Hematopoietic multipotent progenitor cell treated with erythropoietin and hydrocortisone succinate and interleukin-3 and kit ligand, for 17 days (in vitro differentiated cells): Measurements from ENCODE around the gene MVK.

ENCODE experiments used
- DNase-seq: peaks from one replicate; pipeline ENCODE4 v3.0.0-alpha.2; 2015; ENCODE audit warnings: low spot score

MVK gene

GRCh38 chr12:109608793-109609192, 35.2 kb downstream of the MVK start:
- no peak for DNase-seq

DNA sequence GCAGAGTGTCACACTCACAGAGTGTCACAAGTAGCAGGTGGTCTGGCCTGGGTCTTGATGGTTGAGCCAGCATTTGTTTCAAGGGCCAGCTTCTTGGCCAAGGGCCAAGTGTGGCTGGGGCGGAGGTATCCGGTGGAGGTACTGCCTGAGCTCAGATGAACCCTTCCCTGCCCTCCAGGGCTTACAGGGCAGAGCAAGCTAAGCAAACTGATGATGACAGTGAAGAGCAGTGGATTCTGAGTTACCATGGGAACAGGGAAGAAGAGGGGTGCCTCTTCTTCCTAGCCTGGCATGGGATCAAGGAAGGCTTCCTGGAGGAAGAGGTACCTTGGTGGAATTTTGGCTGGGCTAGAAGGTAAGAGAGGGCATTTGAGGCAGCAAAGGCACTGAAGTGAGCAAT, 35.7 kb downstream of the MVK start:
- no peak for DNase-seq

DNA sequence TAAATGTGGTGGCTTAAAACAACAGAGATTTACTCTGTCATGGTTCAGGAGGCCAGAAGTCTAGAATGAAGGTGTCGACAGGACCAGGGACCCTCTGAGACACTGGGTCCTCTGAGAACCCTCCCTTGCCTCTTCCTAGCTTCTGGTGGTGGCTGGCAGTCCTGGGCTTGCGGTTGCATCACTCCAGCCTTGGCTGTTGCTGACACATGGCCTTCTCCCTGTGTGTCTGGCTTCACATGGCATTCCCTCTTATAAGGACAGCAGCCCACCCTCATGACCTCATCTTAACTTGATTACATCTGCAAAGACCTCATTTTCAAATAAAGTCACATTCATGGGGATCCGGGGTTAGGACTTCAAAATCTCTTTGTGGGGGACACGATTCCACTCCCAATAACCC, 36.9 kb downstream of the MVK start:
- no peak for DNase-seq

DNA sequence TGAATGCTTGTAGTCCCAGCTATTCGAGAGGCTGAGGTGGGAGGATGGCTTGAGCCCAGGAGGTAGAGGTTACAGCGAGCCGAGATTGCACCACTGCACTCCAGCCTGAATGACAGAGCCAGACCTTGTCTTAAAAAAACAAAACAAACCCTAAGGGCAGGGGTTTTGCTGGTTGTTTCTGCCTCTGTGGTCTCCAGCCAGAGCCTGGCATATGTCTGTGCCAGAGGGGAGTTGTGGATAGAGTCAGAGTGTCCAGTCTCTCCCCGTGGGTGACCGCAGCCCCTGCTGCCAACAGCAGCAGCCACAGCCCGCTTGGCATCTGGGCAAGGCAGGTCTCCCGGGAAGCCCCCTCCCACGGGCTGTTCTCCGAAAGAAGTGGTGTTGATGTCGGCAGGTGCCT, 37.6 kb downstream of the MVK start:
- DNase-seq = no peak

GRCh38 chr12:109612003-109612402, 38.4 kb downstream of the MVK start:
- no peak for DNase-seq

GRCh38 chr12:109612975-109613502, 39.4 kb downstream of the MVK start:
- no peak for DNase-seq

- no peak for DNase-seq
These were observed 40.3 kb downstream of the MVK start for GRCh38 chr12:109613649-109614455.

DNA sequence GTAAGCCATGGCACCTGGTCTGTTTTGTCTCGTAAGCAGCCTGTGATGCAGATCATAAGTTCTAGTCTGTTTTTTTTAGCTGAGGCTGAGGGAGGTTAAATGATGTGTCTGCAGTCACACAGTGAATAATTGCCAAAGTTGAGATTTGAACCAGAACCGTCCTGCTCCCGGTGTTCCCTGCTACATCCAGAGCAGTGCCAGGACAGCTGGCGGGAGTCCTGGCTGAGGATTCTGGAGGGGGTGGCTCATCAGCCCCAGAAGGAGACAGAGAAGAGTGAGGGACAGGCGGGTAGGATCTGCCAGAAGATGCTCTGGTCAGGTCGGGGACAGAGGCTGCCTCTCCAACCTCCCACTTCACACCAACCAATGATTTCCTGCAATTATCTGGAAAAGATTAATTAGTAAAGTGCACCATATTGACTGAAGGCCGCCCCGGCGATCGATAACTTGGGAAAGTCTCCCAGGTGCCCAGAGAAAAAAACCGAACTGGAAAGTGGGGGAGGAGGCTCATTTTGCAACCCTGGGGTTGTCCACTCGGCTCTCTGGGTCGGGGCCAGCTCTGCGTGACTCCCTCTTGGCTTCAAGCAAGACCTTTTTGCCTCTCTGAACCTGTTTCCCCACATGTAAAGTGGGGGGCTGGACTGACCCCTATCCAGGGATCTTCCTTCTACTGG, 42.1 kb downstream of the MVK start:
- DNase-seq = no peak

GRCh38 chr12:109617491-109617890, 43.9 kb downstream of the MVK start:
- DNase-seq = no peak

DNA sequence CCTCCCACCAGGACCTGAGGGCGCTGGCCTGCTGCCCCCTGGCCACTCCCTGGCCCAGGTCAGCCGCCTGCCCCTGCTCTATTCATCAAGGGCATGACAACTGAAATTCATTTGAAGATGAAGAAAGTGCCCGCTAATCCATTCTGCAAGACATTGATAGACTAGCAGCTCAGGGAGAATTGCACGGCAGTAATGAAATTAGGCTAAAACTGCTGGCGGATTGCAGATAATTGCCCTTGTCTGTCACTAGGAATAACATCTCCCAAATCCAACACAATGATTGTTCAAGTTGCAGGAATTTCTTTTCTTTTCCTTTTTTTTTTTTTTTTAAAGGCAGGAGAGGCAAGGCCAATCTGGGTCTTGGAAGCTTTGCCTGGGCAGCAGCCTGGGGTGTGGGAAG, 44.5 kb downstream of the MVK start:
- no peak for DNase-seq

DNA sequence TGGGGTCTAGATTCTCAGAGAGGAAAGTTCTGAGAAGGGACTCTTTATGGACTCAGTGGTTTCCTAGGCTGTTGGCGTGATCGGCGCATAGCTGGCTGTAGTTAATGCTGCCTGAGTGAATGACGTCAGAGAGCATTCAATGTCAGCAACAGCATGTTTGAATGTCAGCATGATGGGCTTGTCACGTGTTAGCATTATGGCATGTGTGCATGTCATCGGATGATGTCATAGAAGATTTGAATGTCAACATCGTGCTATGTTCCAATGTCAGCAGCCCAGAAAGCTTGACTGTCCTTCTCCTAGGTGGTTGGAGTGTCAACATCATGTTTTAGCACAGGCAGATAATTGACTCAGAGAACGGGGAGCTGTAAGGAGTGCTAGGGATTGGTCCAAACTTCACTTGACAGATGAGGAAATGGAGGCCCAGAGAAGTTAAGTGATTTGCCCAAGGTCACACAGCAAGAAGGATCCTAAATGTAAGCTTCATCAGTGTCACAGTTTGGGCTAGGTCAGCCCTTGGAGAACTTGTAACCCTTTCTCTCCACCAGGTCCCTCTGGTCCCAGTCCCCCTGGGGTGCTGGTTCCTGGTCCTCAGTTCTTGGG, 45.5 kb downstream of the MVK start:
- DNase-seq = no peak

GRCh38 chr12:109621211-109621694, 47.7 kb downstream of the MVK start:
- no peak for DNase-seq

- no peak for DNase-seq
These were observed 48.3 kb downstream of the MVK start for GRCh38 chr12:109621901-109622364.

GRCh38 chr12:109624467-109624866, 50.9 kb downstream of the MVK start:
- no peak for DNase-seq

DNA sequence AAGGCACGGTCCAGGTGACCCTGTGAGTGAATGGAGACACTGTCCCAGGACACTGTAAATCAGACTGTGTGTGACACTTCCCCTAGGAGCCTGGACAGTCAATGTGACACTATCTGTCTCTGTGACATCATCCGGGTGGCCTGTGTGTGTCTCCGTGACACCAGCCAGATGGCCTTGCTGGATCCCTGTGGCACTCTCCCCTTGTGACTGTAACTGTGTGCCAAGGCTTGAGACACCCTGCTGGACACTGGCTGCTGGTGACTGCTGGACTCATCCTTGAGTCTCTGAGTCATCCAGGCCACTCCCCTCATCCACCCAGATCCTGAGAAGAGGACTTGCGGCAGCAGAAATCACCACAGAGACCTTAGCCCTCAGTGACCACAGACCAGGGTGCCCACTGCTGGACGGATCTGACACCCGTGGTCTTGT, 51.6 kb downstream of the MVK start:
- no peak for DNase-seq

DNA sequence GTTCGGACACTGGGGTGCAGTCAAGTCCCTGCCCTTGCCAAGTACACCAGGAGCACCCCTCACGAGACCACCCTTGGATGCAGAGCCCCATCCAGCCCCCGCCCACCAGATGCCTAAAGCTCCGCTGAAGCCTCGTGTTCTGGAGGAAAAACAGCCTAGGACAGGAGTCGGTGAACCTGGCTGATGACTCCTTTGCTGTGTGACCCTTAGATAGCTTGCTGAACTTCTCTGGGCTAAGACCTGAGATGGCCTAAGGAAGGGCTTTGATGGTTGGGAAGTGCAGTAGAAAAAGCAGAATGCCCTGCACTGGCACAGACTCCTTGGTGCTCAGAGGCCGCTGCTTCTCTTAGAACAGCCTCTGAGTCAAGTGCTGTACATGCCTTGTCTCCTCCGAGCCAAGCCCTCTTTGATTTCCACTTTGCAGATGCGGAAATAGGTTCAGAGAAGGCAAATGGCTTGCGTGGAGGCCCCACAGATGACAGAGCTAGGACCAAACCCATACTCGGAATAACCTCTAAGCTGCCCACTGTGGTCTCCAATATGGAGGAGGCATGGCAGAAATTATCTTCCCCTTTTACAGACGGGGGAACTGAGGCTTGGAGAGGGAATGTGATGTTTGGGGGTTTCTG, 52.3 kb downstream of the MVK start:
- no peak for DNase-seq

DNA sequence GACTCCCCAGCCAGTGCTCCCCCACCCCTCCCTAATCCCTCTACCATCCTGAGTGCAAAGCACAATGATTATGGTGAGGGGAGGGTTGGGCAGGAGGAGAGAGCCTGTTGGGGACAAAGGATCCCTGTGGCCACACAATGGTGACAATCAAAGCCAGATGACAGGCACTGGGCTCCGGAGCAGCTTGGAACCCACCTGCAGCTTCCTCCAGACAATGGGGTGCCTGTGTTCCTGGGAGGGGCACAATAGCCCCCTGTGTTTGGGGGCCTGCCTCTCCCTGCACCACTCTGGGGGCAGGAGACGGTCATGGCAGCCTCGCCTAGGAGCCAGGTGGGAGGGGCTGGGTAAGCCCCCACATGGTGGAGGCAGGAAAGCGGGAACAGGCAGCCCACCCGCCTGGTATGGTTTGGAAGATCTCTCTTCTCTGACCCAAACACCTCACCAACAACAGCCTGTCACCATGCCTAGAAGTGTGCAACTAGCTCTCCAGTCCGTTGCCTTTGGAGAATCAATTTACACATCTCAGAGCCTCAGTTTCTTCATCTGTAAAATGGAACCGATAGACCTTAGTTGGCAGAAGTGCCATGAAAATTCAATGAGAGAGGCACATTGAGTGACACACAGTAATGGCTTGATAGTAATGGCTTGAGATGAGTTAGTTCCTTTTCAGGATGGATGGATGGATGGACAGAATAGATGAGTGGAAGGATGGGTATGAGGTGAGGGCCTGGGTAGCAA, 53.0 kb downstream of the MVK start:
- DNase-seq = no peak

DNA sequence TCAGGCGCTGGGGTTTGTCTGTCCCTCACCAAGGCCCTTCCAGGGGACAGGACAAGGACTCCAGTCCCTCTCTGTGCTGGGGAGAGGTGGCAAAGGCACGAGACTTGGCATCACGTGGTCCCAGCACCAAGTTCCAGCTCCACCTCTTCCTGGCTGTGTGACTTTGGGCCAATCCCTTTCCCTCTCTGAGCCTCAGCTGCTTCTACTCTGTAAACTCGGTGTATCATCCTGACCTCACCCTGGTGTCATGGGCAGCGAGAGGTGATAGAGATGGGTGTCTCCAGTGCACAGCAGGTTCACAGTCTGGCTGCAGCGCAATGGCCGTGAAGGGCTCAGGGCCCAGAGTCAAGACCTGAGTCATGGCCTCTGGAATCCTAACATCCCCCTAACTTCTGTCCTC, 54.0 kb downstream of the MVK start:
- DNase-seq = no peak

GRCh38 chr12:109630107-109630506, 56.5 kb downstream of the MVK start:
- DNase-seq = no peak

GRCh38 chr12:109630815-109631214, 57.2 kb downstream of the MVK start:
- no peak for DNase-seq

- no peak for DNase-seq
These were observed 57.7 kb downstream of the MVK start for GRCh38 chr12:109631302-109631701.

- DNase-seq = no peak
These were observed 58.2 kb downstream of the MVK start for GRCh38 chr12:109631751-109632150.
